ENCODE data around the gene C11orf21.

Gene C11orf21

DNA sequence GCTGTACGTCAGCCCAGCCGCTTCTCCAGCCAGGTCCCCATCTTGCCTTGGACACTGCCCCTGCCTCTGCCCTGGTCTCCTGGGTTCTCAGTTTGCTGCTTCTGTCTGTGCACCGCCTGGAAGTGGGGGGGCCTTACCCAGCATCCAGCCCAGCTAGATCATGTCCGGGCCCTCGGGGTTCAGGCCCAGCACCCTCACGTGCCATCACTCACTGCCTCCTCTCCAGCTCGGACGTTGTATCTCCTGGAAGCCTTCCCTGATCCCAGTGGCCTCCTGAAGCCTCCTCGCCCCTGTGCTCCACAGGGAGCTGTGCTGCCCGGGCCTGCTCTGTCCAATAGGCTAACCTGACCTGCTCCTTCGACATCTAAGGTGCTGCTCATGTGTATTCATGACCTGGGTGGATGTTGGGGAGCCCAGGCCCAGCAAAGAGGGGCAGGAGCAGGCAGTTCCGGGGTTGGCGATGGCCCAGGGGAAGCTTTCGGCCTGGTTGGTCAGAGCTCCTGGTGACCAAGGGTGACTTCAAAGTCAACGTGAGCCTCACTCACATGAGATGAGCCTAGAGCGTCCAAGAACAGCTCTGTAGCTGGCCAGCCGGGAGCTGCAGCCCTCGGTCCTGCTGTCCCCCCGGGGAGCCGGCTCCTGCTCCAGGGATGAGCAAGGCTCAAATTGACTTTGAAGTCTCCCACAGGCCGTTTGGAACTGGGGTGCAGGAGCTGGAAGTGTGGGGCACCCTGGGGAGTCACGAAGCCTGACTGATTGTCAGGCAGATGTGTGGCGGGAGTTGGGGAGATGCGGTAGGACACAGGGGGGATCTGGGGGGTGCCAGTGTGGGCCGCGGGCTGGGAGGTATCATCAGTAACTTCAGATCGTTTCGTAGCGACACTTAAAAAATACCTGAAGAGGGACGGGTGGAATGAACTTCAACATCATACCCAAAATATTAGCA is 26.1 kb downstream of the C11orf21 start:
- DNase-seq (ENCODE audit: insufficient read length, low spot score) (no peak), FAIRE-seq (no peak)

DNA sequence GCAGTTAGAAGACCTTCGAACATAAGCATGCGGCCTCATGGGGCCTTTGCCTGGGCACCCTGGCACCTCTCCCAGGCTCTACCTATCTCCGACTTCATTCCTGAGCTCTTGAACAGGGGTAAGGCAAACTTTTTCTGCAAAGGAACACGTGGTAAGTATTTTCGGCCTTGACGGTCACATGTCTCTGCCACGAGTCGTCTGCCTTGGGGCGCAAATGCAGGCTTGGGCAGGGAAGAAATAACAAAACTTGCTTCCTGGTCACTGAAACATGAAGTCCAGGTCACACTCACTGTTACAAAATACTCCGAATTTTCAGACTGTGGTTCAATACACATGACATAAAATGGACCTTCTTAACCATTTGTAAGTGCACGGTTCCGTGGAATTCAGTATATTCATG is 27.9 kb downstream of the C11orf21 start:
- DNase-seq (ENCODE audit: insufficient read length, low spot score) (no peak), FAIRE-seq (no peak)

DNA sequence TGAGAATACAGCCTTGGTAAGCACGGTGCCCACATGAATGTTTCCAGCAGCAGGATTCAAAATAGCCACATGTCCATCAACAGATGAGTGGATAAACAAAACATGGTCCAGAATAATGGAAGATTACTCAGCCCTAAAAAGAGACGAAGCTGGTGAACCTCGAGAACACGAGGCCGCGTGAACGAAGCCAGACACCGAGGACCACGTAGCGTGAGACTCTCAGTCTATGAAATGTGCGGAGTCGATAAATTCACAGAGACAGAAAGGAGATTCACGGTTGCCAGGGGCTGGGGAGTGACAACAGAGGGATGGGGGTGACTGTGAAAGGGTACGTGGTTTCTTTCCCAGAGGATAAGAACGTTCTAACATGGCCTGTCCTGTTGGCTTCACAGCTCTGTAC is 28.4 kb downstream of the C11orf21 start:
- FAIRE-seq (no peak), DNase-seq (ENCODE audit: insufficient read length, low spot score) (no peak)

DNA sequence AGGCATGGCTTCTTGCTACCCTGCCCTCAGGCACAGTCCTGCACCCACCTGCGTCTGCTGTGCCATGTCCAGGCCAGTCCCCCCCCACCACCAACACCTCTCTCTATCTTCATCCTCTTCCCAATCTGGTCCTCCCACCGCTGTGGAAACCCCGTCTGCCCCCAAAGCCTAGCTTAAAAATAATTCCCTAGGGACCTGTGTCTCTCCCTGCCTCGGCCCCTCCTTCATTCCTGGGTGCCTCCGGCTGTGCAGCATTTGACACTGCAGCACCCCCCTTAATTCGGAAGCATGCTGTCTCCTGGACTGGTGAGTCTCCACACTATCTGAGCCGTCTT is 28.8 kb downstream of the C11orf21 start:
- no peak for FAIRE-seq

DNA sequence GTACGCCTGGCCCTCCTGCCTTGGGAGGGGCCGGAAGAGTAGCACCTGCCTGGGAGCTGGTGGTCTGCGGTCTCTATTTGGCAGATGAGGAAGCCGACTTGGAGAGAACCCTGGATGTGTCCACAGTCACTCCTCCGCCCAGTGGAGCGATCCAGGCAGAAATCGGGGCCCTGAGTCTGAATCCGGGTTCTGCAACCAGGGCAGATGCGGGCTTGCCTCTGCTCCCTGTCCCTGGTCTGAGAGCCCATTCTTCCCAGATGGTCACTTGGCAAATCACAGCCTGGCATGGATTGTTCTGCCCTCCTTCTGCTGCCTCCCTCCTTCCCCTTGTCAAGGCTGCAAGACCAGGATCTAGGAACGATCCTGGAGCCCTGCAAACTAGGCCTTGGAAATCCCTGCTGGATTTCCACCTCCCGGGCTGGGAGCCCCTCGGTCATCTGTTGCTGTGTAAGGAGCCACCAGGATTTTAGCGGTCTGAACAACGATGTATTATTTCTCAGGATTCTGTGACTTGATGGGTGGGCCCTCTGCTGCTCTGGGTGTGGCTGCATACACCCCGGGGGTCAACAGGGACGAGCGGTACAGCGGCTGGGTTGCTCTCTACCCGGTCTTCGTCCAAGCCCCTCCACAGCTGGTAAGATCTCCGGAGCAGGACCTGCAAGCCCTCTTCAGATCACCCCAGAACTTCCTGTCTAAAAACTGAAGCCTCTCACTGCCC is 29.3 kb downstream of the C11orf21 start:
- no peak for DNase-seq (ENCODE audit: insufficient read length, low spot score)
- FAIRE-seq, result no peak

More for the DNA sequence above, 28.8 kb downstream of the C11orf21 start:
- DNase-seq (ENCODE audit: insufficient read length, low spot score), result no peak

DNA sequence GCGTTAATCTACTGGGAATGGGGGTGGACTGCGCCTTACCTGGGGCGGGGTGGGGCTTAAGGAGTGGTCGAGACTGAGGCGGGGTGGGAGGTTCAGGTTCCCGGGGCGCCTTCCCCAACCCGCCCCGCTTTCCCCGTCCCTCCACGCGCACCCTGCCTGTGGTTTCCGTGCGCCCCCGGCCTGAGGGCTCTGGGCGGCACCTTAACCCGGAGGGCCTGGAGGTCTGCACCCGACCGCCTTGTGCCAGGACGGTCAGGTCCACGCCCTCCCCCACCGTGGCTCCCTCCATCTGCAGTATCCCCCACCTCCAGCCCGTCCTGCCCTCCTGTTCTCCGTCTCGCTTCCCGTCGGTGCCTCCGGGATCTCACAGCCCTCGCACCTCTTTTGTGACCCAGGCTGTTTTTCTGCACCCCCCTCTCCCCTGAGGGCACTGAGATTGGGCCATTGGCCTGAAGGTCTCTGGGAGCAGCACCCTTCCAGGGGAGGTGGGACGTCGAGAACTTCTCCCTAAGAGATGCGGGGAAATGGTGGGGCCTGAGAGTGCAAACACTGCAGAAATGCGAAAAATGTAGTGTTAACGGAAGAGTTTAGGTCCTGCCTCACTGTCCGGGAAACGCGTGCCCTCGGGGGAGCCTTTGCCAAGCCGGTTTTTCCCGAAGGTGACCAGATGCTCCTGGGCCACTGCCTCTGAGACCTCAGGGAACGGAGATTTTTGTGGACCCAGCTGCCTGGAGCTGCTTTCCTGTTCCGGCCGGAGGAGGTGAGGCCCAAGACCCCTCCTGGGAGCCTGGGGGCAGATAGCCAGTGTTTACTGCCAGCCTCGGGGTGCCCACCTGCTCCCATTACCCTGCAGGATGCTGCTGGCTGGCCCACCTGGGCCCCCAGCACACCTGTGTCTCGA is 30.1 kb downstream of the C11orf21 start:
- DNase-seq (ENCODE audit: insufficient read length, low spot score) (no peak), FAIRE-seq (no peak)

DNA sequence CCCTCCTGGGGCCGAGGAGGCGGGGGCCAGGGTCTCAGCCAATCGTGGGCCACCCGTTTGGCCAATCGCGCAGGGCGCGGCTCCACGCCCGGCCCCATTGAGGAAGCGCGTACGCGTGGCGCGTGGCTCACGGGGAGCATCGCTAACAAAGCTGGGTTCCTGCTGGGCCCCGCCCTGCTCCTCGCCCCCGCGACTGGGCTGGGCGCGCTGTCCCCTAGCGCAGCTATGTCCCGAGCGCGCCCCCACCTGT is 30.7 kb downstream of the C11orf21 start:
- no peak for DNase-seq (ENCODE audit: insufficient read length, low spot score)
- no peak for FAIRE-seq

DNA sequence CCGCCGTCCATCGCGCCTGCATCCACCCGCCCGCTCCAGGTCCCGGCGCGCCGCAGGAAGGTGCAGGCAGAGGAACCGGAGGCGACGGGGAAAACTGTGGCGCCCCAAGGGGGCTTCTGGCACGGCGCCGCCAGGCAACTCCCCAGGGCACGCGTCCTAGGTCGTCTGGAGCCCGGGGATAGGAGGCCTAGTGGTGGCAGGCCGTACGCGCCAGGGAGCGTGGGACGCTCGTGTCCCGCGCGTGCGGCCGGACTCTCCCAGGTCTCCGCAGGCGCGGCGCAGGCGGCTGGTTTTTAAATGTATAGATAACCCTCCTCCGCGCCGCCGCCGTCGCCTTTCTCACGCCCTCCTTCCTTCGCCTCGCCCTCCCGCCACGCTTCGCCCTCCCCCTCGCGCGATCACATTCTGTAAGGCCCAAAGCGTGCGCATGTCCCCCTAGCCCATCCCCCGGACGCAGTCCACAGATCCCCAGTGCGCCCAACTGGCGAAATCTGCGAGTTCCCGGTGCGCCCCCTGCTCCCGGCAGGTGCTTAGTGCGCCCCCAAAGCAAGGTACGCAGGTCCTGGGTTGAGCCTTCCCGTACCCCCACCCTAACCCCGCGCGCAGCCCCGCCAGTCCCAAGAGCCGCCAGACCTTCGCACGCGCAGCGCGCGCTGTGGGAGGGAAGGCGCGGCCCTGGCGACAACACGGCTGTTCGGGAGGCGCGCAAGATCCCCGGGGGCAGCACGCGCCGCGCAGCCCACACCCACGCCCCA is 31.2 kb downstream of the C11orf21 start, which contains the start of gene ASCL2:
Gene ASCL2, minus strand, starts transcription at position 267 of the 755 bp plus-strand sequence. Its CDS starts 256 bp downstream, at position 11.
- FAIRE-seq (no peak), DNase-seq (ENCODE audit: insufficient read length, low spot score) (no peak)

DNA sequence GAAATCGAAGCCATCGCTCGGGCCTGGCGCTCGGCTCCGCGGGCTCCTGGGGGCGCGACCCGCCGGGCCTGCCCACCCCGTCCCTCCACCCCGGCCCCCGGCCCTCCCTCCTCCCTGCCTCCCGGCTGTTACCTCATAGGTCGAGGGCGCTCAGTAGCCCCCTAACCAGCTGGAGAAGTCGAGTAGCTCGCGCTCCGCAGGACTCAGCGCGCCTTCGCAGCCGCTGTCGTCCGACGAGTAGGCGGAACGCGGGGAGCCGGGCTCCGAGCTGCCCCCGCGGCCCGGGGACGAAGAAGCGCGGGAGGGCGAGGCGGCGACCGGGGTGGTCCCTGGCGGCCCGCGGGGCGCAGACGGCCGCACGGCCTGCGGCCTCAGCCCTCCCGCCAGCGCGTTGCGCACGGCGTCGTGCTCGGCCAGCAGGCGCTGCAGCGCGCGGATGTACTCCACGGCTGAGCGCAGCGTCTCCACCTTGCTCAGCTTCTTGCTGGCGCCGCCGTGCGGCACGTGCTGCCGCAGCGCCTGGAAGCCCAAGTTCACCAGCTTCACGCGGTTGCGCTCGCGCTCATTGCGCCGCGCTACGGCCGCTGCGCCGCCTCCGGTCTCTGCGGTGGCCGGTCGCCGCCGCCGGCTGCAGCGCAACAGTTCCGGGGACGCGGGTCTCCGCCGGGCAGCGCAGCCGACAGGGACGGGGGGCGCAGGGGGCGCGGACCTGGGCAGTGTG is 32.0 kb downstream of the C11orf21 start:
- DNase-seq (ENCODE audit: insufficient read length, low spot score) (no peak), FAIRE-seq (no peak)

DNA sequence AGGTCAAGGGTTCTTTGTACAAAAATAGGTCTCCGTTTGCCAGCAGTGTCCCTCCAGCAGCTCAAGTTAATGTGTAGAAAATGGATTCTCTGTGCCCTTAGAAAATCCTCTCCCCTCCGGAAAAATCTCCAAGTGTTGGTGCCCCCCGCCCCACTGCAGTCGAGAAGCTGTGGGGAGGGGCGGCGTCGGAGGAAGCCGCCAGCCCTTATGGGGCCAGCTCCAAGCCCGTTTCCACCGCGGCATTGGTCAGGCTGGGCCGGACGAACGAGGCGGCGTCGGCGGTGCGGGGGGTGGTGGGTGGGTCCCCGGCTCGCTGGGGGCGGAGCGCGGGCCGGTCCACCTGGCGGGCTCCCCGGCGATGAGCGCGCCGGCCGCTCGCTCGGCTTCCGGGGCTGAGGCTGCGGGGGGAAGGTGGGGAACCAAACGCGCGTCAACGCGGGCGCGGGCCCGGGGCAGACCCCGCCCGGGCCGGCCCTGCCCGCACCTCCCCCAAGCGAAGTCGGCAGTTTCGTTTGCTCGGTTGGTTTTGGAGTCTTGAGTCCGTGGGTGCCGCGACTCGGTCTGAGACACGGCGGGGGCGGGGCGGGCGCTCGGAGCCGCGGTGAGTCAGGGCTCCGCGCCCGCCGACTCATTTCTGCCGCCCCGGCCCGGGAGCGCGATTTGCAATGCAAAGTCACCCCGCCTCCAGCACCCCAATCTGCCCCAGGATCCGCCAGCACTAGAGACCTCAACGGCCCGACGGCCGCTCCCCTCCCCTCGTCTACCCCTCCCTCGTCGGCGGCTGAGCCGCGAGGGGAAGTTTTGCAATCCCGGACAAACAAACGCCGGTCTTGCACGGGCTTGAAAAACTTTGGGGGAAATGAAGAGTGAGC is 32.8 kb downstream of the C11orf21 start:
- no peak for DNase-seq (ENCODE audit: insufficient read length, low spot score)
- FAIRE-seq, result no peak

DNA sequence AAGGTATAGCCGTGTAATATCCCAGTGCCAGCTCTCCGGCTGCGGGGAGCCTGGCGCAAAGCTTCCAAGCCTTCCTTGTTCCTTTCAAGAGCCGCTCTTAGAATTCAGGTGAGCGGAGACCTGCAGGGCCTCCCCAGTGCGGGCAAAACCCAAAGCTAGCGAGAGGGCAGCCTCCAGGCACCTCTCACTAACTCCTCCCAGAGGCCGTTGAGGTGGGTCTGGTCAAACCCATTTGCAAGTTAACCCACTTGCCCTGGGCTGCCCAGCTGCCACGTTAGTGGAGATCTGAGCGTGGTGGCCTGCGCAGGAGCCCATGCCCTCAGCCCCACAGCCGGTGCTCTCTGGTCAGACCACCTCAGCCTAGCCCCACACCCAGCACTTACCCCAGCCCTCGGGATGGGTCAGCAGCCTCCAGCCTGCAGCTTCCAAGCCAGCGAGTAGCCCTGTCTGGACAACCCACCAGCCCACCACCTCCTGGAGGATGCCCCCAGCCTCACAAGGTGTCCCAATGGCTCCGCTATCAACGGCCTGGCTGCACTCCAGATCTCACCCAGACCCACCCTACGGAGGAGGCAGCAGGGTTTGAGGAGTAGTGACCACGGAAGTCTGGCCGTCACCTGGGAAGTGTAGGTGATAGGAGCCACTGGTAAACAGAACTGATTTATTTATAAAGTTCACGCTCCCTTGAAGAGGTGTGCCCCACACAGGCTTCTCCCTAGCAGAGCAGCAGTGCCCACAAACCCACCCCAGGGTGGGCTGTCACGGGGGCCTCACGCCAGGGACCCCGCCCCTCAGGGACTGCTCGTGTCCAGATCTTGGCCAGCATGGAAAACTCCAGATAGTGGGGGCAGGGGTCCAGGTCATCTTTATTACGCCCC is 33.6 kb downstream of the C11orf21 start:
- FAIRE-seq, result no peak
- DNase-seq (ENCODE audit: insufficient read length, low spot score), result no peak

DNA sequence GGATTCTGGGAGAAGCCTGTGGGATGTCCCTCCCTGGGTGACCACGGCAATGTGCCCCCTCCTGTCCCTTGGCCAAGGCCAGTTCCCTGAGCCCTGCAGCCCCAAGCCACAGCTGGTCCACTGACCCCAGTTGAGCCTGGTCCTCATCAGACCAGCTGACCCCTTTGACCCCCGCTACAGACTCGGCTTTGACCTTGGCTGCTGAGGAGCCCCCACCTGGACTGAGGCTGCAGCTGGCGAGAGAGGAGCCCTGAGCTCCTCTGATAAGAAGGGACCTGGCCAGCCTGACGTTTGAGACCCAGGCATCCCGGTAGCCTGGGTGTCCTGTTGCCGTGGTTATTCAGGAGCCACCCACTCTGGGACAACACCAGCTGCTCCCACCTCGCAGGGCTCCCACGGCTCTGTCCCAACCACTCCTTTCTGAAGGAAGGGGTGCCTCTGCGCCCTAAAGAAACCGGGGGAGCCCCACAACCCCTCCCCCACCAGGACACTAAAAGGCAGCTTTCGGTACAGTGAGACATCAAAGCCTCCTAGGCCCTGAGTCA is 34.3 kb downstream of the C11orf21 start:
- no peak for DNase-seq (ENCODE audit: insufficient read length, low spot score)
- FAIRE-seq, result no peak

DNA sequence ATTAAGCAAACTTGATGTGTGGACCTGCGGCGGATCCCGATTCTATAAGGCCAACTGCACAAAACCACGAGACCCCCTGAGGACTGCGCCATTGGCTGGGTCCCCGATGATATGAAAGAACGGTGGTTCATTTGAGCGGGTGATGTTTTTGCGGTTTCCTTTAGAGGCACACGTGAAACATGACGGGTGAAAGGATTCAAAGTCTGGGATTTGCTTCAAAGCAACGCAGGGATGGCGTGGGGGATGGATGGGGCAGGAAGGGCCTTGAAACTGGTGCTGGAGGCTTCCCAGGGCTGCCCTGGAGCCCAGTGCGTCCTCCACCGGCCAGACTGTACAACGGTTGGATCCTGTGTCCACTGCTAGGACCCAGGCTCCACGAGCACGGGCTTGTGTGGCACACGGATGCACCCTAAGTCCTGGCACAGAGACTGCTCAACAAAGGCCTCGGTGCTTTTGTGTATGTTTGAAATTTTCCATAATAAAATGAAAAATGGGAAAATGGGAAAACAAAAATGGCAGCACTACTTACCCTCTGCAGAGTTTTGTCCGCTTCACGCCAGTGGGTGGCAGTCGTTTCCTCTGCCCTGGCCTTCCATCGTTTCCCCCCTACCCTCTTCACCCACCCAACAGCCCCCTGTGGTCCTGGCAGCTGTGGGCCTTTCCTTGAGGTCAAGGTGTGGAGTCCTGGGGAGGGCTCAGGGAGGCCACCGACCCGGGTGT is 35.0 kb downstream of the C11orf21 start:
- FAIRE-seq (no peak), DNase-seq (ENCODE audit: insufficient read length, low spot score) (no peak)

DNA sequence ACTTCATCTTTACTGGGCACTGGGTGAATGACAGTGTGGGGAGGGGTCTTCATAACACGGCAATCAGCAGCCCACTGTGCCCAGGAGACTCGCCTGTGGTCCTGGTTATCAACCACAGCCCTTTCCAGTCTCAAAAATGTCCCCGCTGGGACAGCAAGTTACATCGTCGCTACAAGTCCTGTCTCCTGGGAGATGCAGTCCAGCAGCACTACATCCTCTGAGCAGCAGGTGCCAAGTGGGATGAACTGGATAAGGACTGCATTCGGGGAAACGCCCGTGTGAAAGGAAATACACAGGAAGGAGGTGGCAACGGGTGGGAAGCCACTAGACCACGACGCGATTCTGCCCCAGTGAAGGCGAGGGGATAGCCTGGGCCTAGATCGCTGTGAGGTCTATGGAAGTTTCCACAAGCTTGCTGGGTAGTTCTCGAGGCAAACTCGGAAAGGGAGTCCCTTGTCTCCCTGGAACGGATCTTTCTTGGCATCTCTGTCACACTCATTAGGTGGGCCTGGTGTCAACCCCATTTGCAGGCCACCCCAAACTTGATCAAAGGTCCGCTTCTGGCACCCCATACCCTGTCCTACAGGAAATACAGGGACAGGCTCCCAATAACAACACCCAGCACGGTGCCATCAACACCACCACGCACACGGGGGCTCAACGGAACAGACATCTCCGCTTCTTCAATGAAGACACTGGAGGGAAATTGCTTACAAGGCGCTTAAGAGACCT is 35.7 kb downstream of the C11orf21 start:
- FAIRE-seq (peak; percentile 28), DNase-seq (ENCODE audit: insufficient read length, low spot score) (no peak)

DNA sequence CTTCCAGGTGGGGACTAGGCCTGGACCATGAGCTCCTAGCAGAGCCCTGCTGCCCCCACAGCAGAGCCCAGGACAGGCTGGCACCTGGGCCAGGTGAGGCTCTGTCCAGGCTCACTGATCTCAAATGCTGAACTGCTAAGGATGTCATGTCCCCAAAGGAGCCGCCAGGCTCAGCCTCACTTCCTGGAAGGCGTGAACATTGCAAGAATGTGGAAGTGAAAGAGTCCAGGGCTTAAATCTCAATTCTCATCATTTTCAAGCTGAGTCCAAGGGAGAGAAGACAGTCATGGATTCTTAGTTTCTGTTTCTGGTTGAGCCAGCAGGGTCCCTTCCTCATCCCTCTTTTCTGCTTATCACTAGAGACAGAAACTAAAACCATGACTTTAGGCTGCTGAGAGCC is 36.3 kb downstream of the C11orf21 start:
- peak; percentile 73 for DNase-seq (ENCODE audit: insufficient read length, low spot score)
- peak; percentile 51 for FAIRE-seq

DNA sequence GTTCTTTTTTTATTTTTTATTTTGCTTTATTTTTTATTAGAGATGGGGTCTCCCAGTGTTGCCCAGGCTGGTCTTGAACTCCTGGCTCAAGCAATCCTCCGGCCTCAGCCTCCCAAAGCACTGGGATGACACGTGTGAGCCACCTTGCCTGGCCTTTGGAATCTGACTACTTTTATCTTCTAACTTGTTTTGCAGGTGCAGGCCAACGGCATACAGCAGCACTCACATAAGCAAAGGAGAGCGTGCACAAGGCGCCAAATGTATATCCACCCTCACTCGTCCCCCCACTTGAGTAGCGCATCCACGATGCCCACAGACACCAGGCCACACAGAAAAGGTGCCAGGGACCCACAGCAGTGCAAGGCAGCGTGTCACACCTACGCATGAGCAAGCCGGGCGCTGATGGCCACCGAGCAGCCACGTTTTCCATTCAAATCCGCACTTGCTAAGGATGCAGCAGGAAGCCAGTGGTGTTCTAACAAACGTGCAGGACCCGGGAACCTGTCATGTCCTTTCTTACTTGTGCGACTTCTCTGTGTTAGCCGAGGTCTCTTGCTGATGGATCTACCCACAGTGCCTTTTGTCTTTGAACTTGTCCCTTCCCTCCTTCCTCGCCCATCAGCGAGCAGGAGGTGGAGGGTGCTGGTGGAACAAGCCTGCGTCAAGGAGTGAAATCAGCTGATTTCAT is 37.2 kb downstream of the C11orf21 start:
- no peak for FAIRE-seq

More for the DNA sequence above, 37.2 kb downstream of the C11orf21 start:
- no peak for DNase-seq (ENCODE audit: insufficient read length, low spot score)

Measured in GM19239 (cell line).